Kasumi-1 (cell line): ENCODE measurements around the gene UNC5CL.
A peak's percentile ranks its signal among the peaks of the same experiment; 100 is the strongest.

Source experiments
- DNase-seq, 2 experiments: peaks; one replicate each; lab custom pipeline; 2025; lab: John Stamatoyannopoulos, UW

Gene UNC5CL

DNA sequence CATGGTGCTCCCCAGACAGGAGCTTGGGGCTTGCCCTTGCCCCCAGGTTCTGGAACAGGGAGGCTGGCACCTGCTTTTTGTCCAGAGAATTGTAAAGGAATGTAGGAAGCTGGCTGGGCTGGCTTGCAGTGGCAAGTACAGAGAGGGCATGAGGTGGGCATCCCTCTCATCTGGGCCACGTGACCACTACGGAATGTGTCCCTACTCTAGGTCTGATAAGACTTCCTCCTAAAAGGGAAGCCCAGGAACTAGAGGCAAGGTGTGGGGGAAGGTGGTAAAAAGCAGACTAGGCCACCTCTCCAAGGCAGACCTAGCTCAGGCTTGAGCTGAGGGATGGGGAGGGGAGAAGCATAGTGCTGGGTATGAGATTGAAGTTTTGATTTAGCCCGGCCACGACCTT, 38.8 kb downstream of the UNC5CL start:
- DNase-seq: no peak

DNA sequence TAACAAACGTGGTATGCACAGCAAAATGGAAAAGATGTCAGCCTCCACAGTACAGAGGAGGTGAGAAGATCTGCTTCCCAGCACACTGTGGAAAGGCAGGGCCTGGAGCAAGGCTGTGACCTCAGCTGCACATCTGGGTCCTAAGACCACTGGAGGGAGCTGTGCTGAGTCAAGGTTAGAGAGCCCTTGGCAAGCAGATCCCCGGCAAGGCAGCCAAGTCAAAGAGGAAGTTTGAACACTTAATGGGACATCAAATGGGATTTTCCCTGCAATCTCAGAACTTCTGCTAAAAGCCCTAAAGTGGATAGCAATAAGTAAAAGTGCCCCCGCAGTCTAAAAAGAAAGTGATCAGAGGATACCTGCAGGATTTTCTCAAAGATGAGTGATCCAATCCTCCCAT, 39.5 kb downstream of the UNC5CL start:
- DNase-seq: peak; percentile 70 to 84

DNA sequence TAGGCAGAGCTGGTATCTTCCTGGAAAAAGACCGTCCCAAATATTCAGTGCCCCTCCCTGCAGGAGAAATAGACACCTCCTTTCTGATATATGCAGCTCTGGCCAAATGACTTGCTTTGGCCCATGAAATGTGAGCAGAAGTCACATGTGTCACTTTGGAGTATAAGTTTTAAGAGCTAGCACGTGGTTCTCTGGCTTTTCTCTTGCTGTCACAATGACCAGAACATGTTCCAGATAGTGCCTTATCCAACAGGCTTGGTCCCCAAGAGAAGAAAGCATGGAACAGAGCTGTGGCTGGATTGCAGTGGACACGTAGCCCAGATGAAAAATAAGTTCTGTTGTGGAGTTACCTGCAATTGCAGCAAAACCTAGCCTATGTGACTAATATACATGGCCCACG, 40.4 kb downstream of the UNC5CL start:
- DNase-seq: no peak

DNA sequence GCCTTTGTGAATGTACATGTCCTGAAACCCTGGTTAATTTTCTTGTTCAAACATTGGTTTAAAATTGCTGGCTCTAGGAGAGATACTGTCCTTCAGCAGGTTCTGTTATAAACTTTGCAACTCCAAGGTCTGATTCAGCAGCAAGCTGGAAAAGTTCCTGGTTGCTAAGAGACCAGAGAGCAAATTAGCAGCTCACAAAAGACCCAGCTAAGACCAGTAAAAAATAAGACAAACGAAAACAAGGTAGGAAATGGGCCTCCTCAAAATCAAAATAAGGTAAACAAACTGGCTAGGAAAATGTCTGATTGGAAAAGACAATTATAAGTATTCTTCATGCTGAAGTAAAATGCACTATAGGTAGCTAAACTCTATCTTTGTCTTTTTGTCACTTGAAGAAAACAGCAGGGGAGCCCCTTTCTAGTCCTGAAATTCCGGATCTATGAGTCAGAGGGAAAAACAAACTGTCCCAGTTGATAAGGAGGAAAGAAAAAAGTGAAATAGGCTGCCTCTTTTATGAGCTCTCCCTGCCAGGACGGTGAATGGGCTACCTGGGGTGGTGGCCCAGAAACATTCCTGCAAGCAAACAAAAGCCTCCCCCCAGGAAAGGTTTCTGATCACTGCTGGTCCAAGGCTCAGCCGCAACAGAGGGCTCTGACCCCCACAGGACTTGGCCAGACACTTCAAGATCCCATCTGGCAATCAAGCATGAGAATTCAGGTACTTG, 41.6 kb downstream of the UNC5CL start:
- DNase-seq: no peak

DNA sequence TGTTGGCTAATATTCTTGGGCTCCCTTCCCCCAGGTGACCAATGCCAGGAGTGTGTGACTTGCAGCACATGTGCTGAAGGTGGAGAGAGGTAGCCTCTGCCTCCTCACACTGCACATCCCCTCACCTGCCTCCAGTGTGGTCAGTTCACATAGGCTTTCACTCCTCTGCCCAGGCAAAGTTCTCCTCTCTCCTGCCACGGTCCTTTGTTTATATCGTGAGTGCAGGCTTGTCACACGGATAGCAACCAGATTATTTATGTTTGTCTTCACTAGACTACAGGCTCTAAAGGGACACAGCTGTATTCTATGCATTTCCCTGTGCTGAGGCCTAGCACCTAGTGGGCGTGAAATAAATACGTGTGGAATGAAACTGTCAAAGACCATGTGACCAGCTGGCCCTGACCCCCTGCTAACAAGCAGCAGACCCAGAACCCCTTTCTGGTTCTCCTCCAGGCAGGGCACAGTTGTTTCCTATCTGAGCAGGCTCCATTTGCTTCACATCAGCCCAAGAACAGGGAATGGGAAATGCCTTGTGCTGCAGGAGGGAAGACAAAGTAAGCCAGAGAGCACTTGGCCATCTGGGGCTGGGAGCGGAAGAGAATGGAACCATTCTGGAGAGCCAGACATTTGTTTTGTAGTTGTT, 42.3 kb downstream of the UNC5CL start:
- no peak for DNase-seq

DNA sequence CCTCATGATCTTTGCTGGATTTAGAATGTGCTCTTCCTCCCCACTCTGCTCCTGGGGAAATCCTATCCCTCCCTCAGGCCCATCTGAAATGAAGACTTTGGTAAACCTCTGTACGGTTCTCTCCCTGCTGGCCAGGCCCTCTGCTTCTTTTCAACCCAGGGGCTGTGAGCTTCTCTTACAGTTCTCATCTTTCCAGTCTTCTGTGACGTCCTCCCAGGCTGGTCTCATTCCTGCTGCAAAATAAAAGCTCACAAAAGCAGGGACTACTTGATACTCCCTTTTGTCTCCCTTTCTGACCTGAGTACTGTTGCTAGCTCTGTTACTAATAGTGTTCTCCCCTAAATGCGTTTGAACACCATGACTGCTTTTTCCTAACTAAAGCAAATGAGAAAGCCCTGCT, 46.3 kb downstream of the UNC5CL start:
- no peak for DNase-seq

DNA sequence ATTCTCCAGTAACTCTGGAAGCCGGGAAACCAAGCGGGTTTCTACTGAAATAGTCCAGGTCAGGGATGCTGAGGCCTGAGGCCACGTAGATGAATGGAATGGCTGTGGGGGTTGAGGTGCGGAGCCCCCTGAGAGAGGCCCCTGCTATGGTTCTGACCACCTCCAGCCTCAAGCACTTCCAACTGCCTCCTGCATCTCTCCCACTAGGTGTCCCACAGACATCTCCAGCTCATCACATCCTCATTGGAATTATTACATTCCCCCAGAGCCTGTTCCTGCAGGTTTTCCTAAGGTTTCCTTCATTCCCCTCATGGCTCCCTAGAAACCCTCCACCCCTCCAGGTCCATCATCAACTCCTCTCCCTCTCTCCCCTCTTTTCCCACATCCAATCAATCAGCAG, 48.7 kb downstream of the UNC5CL start:
- no peak for DNase-seq

DNA sequence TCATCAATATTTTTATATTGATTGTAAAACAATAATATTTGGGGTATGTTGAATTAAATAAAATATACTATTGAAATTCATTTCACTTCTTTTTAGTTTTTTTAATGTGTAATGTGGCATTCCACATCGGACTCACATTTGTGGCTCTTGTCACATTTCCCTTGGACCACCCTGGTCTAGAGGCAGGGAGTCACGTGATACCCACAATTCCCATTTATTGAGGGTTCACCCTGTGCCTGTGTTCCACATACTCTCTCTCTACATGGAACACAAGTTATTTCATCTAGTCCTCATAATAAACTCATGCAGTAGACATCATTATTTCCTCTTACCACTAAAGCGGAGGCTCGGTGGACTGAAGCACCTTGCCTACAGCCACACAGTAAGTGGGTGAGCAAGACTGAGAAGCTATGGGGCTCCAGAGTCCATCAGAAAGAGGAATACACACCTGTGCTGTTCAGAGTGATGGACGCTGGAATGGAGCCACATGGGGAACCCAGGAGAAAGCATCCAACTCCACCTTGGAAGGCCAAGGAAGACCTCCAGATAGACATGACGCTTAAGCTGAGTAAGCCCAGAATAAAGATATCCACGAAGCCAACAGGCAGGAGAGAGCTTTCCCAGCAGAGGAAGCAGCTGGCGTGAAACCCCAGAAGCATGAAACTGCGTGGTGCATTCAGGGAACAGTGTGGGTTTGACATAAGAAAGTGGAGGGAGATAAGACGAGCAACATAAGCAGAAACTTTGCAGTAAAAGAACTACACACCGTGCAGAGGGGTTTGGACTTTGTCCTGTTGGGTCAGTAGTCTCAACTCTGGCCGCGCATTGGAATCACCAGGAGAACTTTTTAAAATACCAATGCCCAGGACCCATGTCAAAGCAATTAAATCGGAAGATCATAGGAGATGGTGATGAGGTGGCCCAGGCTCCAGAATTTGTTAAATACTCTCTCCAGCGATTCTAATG, 49.5 kb downstream of the UNC5CL start:
- DNase-seq: no peak

DNA sequence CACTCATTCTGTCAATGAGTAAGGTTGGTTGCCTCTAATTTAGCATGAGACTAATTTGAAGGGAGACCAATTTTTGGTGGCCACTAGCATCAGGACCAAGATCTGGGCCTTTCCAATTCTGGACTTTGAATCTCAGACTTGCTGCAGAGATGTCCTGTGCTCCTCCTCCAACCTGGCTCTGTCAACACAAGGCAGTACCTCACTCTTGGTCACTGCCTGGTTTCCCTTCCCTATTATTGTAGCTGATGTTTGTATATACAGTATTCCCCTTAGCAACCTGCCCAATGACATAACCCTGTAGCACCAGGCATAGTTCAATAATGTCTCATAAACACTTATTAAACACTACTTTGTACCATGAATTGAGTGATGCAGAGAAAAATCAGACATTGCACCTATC, 50.4 kb downstream of the UNC5CL start:
- DNase-seq: no peak

DNA sequence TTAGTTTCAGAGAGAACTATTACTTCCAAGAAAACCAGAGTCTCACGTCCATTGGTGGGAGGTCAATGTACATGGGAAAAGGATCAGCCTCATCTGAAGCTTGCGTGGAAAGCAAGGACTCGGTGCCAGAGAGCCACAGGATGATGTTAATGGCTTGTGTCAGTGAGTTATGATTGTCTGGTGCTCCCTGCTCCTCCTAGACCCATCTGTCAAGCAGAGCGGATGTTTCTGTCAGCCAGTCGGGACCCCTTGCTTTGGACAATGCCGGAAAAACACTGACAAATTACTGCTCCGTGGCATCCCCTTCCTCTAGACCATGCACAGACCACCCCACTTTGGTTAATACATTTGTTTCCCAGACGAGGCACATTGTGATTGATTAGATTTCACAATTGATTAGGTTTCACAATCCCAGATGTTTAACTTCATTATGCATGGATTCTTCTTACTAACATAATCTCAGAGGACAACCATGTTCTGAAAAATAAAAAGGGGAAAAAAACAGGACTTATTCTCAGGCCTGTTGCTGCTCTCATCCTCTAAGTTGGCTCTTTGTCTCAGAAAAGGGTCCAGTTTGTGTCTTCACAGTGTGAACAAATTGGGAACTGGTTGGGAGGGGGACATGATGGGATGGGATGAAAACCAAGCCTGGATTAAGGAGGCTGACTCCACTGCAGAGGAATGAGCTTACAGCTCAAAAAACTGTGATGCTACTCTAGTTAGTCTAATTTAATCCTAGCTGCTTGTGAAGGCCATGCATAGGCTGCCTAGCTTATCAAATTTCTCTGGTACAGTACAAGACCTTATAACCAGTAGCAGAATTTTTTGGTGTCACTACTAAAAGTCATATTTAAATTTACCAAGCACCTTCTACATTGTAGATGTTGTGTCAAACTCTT, 51.9 kb downstream of the UNC5CL start:
- DNase-seq: no peak

DNA sequence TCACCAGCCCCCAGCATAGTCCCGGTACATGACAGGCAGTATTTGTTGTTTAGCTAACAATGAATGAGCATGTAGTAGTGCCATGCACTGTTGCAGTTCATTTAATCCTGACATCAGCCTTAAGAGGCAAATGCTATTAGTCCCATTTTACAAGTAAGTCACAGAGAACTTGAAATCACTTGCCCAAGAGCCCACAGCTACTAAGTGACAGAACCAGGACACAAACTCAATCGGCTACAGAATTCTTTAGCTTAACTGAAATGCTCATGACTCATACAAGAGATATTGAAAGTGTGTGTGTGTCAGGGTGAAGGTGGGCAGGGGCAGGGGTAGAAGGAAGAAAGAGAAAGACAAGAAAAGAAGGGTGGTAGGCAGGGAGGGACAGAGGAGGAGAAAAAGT, 52.7 kb downstream of the UNC5CL start:
- DNase-seq: no peak

DNA sequence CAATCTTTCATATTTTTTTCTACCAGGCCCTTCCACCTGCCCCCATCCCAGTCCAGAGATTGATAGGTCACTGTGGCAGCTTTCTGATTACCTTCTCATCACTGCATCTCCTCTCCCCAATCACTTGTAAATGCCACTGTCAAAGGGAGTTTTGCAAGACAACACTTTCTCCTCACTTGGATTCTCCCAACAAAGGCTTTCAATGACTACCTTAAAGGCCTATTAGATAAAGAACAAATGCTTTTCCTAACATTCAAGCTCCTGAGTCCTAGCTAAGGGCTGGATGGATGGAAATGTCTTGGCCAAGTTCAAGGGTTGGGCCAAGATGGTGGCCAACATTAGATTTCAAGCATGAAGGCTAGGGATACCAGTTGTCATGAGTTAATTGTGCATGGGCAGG, 55.3 kb downstream of the UNC5CL start:
- DNase-seq: no peak

DNA sequence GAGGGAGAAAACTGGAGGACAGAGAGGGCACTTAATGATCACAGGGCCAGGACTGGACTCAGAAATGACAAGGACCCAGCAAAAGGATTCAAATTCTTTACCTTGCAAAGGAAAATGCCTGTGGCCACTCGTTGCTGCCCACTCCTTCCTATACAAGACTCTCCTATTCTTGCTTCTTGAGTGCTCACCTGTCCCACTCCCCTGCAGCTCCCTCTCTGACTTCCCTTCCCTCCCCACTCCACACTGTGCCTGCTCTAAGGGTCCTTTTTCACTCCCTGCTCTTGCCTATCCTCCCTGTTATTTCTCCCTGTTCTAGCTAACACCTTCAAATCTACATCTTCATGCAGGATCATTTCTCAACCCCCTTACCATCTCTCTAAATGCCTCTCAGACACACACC, 56.1 kb downstream of the UNC5CL start:
- no peak for DNase-seq

DNA sequence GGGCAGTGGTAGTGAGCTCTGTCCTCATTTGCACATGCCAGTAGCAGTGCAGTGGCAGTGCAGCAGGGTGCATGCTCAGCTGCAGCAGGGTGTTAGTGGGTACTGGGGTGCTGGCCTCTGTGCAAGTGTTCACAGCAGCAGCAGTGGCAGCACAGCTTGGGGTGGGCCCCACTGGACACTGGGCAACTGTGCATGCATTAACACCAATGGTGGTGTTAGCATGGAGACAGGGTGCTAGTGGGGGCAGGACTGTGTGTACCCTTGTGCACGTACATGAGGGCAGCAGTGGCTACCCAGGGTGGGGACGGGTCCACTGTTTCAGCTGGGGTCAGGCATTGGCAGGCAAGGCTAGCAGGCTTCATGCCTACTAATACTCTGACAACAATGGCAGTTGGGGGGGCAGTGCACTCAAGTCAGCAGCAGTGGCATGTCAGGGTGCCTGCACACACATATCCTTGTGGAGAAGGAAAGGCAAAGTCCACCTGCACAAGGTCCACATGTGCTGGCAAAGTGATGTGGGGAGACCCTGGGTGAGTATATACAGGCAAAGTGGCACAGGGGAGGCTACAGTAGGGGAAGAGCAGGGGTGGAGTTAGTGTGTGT, 60.2 kb downstream of the UNC5CL start:
- no peak for DNase-seq

DNA sequence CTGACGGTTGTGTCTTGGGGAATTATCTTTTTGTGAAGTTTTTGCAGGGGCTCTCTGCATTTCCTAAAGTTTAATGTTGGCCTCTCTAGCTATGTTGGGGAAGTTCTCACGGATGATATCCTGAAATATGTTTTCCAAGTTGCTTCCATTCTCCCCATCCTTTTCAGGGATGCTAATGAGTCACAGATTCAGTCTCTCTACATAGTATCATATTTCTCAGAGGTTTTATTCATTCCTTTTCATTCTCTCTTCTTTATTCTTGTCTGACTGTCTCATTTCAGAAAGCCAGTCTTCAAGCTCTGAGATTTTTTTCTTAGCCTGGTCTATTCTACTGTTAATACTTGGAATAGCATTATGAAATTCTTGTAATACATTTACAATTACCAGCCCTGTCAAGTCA, 61.3 kb downstream of the UNC5CL start:
- no peak for DNase-seq

DNA sequence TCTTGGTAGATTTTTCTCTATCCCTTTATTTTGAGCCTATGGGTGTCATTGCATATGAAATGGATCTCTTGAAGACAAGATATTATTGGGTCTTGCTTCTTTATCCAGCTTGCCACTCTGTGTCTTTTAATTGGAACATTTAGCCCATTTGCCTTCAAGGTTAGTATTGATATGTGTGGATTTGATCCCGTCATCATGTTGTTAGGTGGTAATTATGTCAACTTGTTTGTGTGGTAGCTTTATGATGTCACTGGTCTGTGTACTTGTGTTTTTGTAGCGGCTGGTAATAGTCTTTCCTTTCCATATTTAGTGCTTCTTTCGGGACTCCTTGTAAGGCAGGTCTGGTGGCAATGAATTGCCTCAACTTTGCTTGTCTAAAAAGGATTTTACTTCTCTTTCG, 61.9 kb downstream of the UNC5CL start:
- no peak for DNase-seq
